Measurements from ENCODE around the gene GIGYF2.

Gene GIGYF2

DNA sequence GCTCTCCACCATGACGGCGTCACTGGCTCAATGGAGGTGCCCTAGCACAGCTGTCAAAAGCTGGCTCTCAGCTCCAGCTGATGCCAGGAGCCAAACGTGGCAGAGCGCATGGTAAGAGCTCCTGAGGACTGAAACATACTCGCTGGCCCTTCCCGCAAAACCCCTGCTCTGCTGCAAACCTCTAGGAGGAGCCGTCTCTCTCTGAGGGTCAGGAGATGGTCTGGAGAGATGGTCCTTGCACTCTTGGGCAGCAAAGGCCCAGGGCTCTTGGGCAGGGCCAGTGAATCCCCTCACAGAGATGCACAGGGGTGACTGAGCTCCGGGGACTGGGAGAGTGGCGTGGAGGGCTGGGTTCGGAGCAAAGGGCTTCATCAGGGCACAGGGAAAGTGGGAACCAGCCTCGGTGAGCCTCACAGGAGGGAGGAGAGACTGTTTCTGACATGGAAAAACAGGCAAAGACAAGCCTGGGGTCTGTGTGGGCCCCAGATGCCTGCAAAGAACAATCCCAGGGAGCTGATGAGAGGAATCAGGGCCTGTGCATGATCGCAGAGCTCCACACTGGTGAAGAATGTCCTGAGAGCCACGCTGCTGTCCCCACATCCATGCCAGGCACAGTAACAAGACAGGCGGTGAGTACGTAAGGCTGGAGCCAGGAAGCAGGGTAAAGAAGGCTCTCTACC lies 190.2 kb downstream of the GIGYF2 start:
- Histone ChIP-seq H4K20me1 (ENCODE audit: insufficient read depth, low read length) (no peaks in the 10 kb centered on the region), H3K4me1 (ENCODE audit: low read length) (no peaks in the 10 kb centered on the region), H3K9ac (ENCODE audit: low read length) (no peak overlapping the region), H3K79me2 (ENCODE audit: low read length) (no peaks in the 10 kb centered on the region), H3F3A (ENCODE audit: insufficient read depth, low read length) (no peaks in the 10 kb centered on the region), H3K36me3 (replicated peaks; ENCODE audit: insufficient read depth, low read length) (no peaks in the 10 kb centered on the region), H3K9me2 (replicated peaks; ENCODE audit: insufficient read depth, low read length) (no peaks in the 10 kb centered on the region), H2AFZ (ENCODE audit: low read length) (no peak overlapping the region), H3K27ac (ENCODE audit: low read length) (no peak overlapping the region), H3K27me3 (replicated peaks; ENCODE audit: insufficient read depth, low read length) (no peaks in the 10 kb centered on the region), H3K4me2 (ENCODE audit: low read depth, low read length) (no peak overlapping the region), H3K9me3 (replicated peaks; ENCODE audit: insufficient read depth, low read length) (no peaks in the 10 kb centered on the region), H3K4me3 (ENCODE audit: low read length) (no peak overlapping the region)
- TF ChIP-seq EZH2 (optimal IDR thresholded peaks at IDR 0.05; ENCODE audit: low read depth, low read length) (no peak), EZH2phosphoT487 (IDR thresholded peaks at IDR 0.05; ENCODE audit: low read length) (no peak)
- TF ChIP-seq, protein P1, sequence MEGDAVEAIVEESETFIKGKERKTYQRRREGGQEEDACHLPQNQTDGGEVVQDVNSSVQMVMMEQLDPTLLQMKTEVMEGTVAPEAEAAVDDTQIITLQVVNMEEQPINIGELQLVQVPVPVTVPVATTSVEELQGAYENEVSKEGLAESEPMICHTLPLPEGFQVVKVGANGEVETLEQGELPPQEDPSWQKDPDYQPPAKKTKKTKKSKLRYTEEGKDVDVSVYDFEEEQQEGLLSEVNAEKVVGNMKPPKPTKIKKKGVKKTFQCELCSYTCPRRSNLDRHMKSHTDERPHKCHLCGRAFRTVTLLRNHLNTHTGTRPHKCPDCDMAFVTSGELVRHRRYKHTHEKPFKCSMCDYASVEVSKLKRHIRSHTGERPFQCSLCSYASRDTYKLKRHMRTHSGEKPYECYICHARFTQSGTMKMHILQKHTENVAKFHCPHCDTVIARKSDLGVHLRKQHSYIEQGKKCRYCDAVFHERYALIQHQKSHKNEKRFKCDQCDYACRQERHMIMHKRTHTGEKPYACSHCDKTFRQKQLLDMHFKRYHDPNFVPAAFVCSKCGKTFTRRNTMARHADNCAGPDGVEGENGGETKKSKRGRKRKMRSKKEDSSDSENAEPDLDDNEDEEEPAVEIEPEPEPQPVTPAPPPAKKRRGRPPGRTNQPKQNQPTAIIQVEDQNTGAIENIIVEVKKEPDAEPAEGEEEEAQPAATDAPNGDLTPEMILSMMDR (IDR thresholded peaks at IDR 0.05; ENCODE audit: low read length): no peak
- DNase-seq: no peak

DNA sequence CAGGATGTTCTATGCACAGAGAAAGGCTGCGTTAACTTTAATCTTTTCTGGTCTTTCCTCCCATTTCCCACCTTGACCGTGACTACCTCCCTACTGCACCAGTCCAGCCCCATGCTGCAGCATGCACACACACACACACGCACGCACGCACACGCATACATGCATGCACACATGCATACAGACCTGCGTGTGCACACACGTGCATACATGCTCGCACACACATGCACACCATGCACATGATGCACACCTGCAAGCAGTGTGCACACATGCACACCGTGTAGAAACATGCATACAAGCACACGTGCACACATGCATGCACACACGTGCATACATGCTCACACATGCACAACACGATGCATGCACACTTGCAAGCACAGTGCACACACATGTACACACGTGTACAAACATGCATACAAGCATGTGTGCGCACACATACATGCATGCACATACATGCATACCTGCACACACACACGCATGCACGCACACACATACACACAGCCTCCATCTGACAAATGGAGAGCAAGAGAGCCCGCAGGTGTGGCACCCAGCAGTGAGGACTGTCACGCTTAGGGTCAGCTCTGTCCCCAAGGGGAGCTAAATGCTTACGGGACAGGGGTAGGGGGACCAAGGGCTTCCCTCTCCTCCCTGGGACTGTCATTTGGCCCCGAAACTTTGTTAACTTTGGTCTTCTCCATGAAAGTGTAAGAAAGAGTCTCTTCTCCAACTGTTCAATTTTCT lies 191.1 kb downstream of the GIGYF2 start:
- Histone ChIP-seq H3K27ac (ENCODE audit: low read length) (no peak overlapping the region), H3K79me2 (ENCODE audit: low read length) (no peaks in the 10 kb centered on the region), H3F3A (ENCODE audit: insufficient read depth, low read length) (no peaks in the 10 kb centered on the region), H3K9me3 (replicated peaks; ENCODE audit: insufficient read depth, low read length) (no peaks in the 10 kb centered on the region), H3K4me1 (ENCODE audit: low read length) (no peaks in the 10 kb centered on the region), H3K36me3 (replicated peaks; ENCODE audit: insufficient read depth, low read length) (no peaks in the 10 kb centered on the region), H4K20me1 (ENCODE audit: insufficient read depth, low read length) (no peaks in the 10 kb centered on the region), H3K4me2 (ENCODE audit: low read depth, low read length) (no peak overlapping the region), H3K9me2 (replicated peaks; ENCODE audit: insufficient read depth, low read length) (no peaks in the 10 kb centered on the region), H3K27me3 (replicated peaks; ENCODE audit: insufficient read depth, low read length) (no peaks in the 10 kb centered on the region), H3K4me3 (ENCODE audit: low read length) (no peak overlapping the region), H3K9ac (ENCODE audit: low read length) (no peak overlapping the region), H2AFZ (ENCODE audit: low read length) (no peak overlapping the region)
- TF ChIP-seq EZH2phosphoT487 (IDR thresholded peaks at IDR 0.05; ENCODE audit: low read length) (no peak), EZH2 (optimal IDR thresholded peaks at IDR 0.05; ENCODE audit: low read depth, low read length) (no peak)
- TF ChIP-seq, protein P1 (IDR thresholded peaks at IDR 0.05; ENCODE audit: low read length): no peak
- DNase-seq: no peak

GRCh38 chr2:232888839-232889529 lies 191.9 kb downstream of the GIGYF2 start:
- H3K36me3 ChIP-seq (replicated peaks; ENCODE audit: insufficient read depth, low read length): no peaks in the 10 kb centered on the region
- TF ChIP-seq EZH2 (optimal IDR thresholded peaks at IDR 0.05; ENCODE audit: low read depth, low read length) (no peak), EZH2phosphoT487 (IDR thresholded peaks at IDR 0.05; ENCODE audit: low read length) (no peak)
- TF ChIP-seq, protein P1 (IDR thresholded peaks at IDR 0.05; ENCODE audit: low read length): no peak
- H3K9ac ChIP-seq (ENCODE audit: low read length): no peak overlapping the region
- H2AFZ ChIP-seq (ENCODE audit: low read length): no peak overlapping the region
- no peaks in the 10 kb centered on the region for H3K9me2 ChIP-seq (replicated peaks; ENCODE audit: insufficient read depth, low read length)
- no peaks in the 10 kb centered on the region for H3F3A ChIP-seq (ENCODE audit: insufficient read depth, low read length)
- H3K4me2 ChIP-seq (ENCODE audit: low read depth, low read length): no peak overlapping the region
- no peaks in the 10 kb centered on the region for H3K9me3 ChIP-seq (replicated peaks; ENCODE audit: insufficient read depth, low read length)
- DNase-seq: no peak
- H3K4me3 ChIP-seq (ENCODE audit: low read length): no peak overlapping the region
- no peaks in the 10 kb centered on the region for H3K27me3 ChIP-seq (replicated peaks; ENCODE audit: insufficient read depth, low read length)
- no peak overlapping the region for H3K27ac ChIP-seq (ENCODE audit: low read length)
- no peaks in the 10 kb centered on the region for H4K20me1 ChIP-seq (ENCODE audit: insufficient read depth, low read length)
- no peaks in the 10 kb centered on the region for H3K4me1 ChIP-seq (ENCODE audit: low read length)
- no peaks in the 10 kb centered on the region for H3K79me2 ChIP-seq (ENCODE audit: low read length)
